GM12865 (cell line): ENCODE data around the gene OR6B3.
"Not testable (repeated sequence)": the region's sequence is repeated elsewhere in the genome, so short reads cannot be mapped to it uniquely, and the experiment has no call there.

ENCODE experiments used
- DNase-seq: peaks from one replicate; pipeline ENCODE4 v3.0.0; 2010; ENCODE audit warnings: low read depth
- H3K4me3 ChIP-seq: 2 replicates; pipeline ENCODE4 v1.5.1; 2011; ENCODE audit warnings: mild to moderate bottlenecking, low read depth, low read length, control low read depth
- TF ChIP-seq, protein P1 (sequence below): IDR thresholded peaks from 2 replicates; pipeline ENCODE4 v1.5.1; 2011; ENCODE audit warnings: low read length, control low read depth, low read depth, inconsistent platforms; ENCODE audit not compliant: insufficient read depth; ENCODE audit errors: missing control alignments

The OR6B3 gene

DNA sequence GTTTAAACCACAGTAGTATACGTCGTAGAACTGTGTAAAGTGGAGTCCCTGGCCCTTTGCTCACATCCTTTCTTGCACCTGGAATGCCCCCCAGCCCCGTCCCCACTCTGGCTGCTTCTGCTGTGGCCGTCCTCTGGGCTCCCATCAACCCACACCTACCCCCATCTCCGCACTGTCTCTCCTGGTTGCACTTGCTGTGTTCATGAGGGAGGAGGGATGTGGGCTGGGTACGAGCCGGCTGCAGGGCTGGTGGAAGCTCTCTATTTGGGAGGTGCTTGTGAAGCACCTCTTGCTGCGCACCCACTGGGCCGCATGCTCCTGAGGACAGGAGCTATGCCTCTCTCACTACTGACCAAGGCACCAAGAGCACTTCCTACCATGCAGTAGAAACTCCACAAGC lies 5.1 kb downstream of the OR6B3 start:
- DNase-seq, result no peak
- H3K4me3 ChIP-seq, result no peak overlapping the region
- TF ChIP-seq, protein P1, sequence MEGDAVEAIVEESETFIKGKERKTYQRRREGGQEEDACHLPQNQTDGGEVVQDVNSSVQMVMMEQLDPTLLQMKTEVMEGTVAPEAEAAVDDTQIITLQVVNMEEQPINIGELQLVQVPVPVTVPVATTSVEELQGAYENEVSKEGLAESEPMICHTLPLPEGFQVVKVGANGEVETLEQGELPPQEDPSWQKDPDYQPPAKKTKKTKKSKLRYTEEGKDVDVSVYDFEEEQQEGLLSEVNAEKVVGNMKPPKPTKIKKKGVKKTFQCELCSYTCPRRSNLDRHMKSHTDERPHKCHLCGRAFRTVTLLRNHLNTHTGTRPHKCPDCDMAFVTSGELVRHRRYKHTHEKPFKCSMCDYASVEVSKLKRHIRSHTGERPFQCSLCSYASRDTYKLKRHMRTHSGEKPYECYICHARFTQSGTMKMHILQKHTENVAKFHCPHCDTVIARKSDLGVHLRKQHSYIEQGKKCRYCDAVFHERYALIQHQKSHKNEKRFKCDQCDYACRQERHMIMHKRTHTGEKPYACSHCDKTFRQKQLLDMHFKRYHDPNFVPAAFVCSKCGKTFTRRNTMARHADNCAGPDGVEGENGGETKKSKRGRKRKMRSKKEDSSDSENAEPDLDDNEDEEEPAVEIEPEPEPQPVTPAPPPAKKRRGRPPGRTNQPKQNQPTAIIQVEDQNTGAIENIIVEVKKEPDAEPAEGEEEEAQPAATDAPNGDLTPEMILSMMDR, result no peak

DNA sequence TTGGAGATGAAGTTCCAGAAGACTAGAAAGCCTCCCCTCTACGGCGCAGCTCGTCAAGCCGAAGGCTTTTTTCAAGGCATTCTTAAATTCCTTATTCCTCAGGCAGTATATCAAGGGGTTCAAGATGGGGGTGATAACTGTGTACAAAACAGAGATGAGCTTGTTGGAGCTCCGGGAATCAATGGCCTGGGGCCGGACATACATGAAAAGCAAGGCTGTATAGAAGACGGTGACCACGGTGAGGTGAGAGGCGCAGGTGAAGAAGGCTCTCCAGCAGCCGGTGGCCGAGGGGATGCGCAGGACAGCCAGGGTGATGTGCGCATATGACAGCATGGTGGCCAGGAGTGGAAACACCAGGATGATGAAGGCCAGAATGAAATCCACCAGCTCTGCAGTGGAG lies 8.2 kb downstream of the OR6B3 start:
- TF ChIP-seq, protein P1, result no peak
- no peak for DNase-seq
- H3K4me3 ChIP-seq, result no peak overlapping the region

DNA sequence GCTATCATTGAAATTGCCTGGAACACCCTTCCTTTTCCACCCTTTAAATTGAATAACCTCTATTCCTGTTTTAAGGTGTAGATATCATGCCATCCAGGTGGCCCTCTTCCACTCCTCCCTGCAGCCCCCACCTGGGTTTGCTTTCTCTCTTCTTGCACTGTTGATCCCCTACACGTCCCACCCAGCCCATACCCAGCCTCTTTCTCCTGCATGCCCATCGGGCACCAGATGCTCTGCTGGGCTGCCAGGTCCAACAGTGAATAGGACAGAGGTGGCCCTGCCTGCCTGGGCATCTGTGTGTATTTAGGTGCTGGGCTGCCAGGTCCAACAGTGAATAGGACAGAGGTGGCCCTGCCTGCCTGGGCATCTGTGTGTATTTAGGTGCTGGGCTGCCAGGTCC lies 9.2 kb downstream of the OR6B3 start:
- not testable (repeated sequence) for H3K4me3 ChIP-seq, DNase-seq

DNA sequence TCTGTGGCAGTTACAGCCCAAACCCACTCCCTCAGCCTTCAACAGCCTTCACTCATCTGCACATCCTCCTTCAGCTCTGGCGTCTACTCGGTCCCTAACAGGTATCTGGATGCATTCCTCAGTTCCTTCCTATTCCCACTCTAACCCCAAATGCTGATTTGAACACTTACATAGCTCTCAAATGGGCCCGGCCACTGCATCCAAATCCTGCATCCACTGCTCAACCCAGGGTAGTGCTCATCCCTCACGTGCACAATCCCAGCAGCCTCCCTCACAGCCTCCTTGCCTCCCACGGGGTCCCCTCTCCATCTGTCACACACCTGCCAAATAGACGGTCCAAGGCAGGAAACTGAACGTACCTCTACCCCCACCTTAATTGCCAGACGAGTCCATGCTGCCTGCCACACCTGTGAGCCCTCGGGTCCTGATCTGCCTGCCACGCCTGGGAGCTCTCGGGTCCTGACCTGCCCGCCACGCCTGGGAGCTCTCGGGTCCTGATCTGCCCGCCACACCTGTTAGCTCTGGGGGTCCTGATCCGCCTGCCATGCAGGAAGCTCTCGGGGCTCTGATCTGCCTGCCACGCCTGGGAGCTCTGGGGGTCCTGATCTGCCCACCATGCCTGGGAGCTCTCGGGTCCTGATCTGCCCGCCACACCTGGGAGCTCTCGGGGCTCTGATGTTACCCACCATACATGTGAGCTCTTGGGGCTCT lies 9.9 kb downstream of the OR6B3 start:
- DNase-seq, result no peak
- no peak overlapping the region for H3K4me3 ChIP-seq
- TF ChIP-seq, protein P1, result no peak

DNA sequence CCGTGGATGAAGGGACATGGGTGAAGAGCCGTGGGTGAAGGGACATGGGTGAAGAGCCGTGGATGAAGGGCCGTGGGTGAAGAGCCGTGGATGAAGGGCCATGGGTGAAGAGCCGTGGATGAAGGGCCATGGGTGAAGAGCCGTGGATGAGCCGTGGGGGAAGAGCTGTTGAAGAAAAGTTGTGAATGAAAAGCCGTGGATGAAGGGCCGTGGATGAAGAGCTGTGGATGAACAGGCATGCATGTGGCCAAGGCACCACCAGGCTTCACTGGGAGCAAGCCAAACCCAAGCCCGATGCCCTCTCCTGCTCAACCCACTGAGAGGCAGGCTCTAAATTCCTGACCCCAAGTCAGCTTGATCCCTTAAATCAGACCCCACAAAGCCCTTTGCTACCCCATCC lies 10.6 kb downstream of the OR6B3 start:
- no peak for DNase-seq
- H3K4me3 ChIP-seq, result no peak overlapping the region
- TF ChIP-seq, protein P1, result no peak

DNA sequence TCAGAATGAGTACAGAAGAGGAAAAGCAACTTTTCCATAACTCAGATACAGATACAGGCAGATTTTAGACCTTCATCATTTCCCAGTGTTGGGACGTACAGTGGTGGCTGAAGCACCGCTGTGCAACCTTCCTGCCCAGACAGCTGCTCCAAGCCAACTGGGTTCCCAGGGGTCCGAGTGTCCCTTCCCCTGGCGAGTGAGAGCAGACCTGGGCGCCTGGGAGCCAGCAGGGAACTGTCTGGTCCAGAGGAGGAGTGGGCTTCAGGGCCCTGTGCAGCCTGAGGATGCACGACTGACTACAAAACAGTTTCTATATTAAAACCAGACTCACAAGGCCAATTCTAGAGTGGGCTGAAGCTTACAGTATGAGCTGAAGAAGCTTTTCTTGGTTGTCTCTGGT lies 12.0 kb downstream of the OR6B3 start:
- no peak for DNase-seq
- TF ChIP-seq, protein P1, result no peak
- no peak overlapping the region for H3K4me3 ChIP-seq

DNA sequence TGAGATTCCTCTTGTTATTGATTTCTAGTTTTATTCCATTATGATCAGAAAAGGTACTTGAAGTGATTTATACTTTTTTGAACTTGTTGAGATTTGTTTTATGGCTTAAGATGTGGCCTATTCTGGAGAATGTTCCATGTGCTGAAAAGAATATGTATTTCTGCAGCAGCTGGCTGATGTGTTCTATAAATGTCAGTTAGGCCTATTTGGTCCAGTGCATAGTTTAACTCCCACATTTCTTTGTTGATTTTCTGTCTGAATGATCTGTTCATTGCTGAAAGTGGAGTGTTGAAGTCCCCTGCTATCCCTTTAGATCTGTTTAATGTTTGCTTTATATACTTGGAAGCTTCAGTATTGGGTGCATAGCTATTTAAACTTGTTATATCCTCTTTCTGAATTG lies 16.0 kb downstream of the OR6B3 start:
- DNase-seq, result no peak
- TF ChIP-seq, protein P1, result no peak

DNA sequence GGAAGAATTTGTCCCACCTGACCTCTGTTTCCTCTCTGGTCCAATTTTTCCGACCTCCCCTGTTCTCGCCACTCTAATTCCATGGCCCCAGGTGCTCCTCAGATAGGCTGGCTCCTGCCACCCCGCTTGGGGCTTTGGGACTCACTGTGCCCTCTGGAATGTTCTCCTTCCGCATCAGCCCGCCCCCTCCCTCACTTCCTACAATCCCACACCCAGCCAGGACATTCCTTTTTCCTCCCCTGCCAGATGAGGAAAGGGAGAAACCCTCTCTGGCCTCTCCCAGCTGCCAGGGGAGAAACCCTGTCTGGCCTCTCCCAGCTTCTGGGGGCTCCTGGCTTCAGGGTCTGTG lies 20.0 kb downstream of the OR6B3 start:
- TF ChIP-seq, protein P1, result no peak
- H3K4me3 ChIP-seq, result no peak overlapping the region
- DNase-seq, result no peak

More for the DNA sequence above, 16.0 kb downstream of the OR6B3 start:
- H3K4me3 ChIP-seq, result no peak overlapping the region
